Measurements from ENCODE around the gene KRT71.
A peak's percentile ranks its signal among the peaks of the same experiment; 100 is the strongest.
"Not testable (repeated sequence)": the region's sequence is repeated elsewhere in the genome, so short reads cannot be mapped to it uniquely, and the experiment has no call there.

The KRT71 gene

DNA sequence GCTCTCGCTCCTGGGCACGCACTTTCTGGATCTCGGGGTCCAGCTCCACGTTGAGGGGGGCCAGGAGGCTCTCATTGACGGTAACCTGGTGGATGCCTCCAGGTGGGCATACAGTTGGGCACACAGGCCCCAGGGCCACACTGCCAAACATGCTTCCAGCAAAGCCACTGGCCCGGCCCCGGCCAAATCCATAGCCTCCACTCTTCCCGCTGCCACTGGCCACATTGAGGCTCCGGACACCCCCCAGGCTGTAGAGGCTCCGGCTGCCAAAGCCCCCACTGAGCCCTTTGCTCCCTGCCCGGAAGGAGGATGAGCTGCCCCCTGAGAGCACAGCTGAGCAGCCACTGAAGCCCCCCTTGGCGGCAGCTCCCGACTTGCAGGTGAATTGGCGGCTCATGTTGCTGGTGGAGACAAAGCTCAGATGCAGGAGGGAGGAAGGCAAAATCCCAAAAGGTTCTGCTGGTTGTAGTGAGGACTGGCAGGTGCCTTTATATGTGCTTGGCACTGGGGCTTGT is at the start of gene KRT71:
KRT71 (minus strand) TSS at position 465 of the 515 bp plus-strand sequence; CDS start at position 397, 68 bp downstream.
- no peak for DNase-seq (ENCODE audit: low read depth in 3 of 3)

- no peak for DNase-seq (ENCODE audit: low read depth in 3 of 3)
These were observed 49.6 kb upstream of the KRT71 start for GRCh38 chr12:52602552-52602951.

DNA sequence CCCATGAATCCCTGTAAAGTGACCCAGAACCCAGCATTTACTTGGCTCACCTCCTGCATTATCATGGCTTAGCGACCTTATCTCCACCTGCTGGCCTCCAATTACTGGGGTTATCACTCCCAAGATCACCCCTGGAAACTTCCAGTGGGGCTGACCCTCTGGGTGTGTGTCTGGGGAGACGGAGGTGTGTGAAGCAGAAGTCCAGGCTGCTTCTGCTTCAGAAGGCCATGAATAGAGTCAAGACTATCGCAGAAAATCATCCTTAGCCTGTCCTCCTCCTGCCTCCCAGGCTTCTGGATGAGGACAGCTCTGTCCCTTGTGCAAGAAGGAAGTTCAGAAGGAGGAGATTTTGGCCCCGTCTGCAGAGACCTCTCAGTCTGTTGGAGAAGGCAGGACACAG is 48.7 kb upstream of the KRT71 start:
- DNase-seq (ENCODE audit: low read depth in 3 of 3), result no peak

DNA sequence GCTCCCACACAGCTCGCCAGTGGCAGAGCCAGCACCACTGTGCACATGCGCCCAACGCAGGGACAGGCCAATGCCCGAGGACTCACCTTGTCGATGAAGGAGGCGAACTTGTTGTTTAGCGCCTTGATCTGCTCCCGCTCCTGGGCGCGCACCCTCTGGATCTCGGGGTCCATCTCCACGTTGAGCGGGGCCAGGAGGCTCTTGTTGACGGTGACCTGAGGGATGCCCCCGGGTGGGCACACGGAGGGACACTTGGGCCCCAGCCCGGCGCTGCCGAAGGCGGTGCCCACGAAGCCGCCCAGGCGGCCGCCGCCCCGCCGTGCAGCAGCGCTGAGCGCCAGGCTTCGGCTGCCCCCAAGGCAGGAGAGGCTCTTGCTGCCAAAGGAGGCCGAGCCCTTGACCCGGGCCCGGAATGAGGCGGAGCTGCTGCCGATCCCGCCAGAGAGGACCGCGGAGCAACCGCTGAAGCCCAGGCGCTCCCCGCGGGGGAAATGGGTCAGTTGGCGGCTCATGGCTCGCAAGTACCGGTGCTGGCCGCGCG is 48.1 kb upstream of the KRT71 start, which contains the start of gene KRT72:
KRT72 (minus strand) TSS at position 523 of the 541 bp plus-strand sequence; CDS start at position 512, 11 bp downstream.
- DNase-seq (ENCODE audit: low read depth in 3 of 3), result no peak

GRCh38 chr12:52600475-52600874 is 47.5 kb upstream of the KRT71 start:
- no peak for DNase-seq (ENCODE audit: low read depth in 3 of 3)

DNA sequence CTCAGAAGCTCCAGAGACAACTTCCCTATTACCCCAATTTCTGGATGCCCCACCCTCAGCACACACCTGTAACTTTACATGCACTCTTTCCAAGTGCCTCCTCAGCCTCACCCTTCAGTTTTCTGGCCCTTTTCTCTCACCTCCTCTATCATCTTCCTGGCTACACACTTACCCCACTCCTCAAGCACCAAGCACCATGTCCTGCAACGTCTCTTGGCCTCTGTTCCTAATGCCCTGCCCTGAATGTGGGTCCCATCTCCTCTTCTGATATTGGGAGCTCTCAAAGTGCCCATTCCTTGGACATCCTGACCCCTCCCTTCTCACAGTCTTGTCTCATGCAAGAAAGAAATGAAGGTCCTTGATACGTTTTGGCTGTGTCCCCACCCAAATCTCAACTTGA is 47.1 kb upstream of the KRT71 start:
- DNase-seq (ENCODE audit: low read depth in 3 of 3), result no peak

- DNase-seq (ENCODE audit: low read depth in 3 of 3), result no peak
These were observed 46.0 kb upstream of the KRT71 start for GRCh38 chr12:52598966-52599365.

- not testable (repeated sequence) for DNase-seq (ENCODE audit: low read depth in 3 of 3)
These were observed 41.3 kb upstream of the KRT71 start for GRCh38 chr12:52594237-52594636.

- no peak for DNase-seq (ENCODE audit: low read depth in 3 of 3)
These were observed 38.6 kb upstream of the KRT71 start for GRCh38 chr12:52591521-52591920.

GRCh38 chr12:52590021-52590420 is 37.1 kb upstream of the KRT71 start:
- DNase-seq (ENCODE audit: low read depth in 3 of 3), result no peak

DNA sequence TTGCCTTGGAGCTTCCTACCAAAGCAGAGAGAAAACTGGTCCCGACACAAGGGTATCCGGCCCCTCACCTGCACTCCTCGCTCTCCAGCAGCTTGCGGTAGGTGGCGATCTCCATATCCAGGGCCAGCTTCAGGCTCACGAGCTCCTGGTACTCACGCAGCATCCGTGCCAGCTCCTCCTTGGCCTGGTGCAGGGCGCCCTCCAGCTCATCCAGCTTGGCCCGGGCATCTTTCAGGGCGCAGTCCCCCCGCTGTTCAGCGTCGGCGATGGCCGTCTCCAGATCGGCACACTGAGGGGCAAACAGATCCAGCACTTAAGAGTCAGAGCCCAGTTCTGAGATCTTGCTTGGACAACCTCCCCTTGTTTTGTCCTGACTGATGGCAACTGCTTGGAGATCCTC is 34.6 kb upstream of the KRT71 start:
- no peak for DNase-seq (ENCODE audit: low read depth in 3 of 3)

DNA sequence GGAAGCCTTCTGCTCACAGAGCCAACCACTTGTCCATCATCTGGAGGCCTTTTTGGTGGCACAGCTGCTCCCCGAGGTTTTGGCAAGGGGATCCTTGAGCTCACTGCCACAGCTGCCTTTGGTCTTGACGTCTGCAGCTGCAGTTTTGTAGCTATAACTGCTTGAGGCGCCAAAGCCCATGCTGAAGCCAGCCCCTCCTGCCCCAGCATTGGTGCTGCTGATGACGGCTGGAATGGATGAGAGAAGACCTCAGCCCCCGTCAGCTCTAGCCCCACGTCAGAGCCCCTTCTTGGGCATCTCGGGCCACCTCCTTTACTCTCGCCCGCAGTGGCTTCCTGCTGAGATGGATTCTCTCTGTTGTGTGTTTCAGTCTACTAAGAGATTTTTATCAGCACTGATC is 33.0 kb upstream of the KRT71 start:
- peak in 2 of 3 donors; percentile 7 to 27 for DNase-seq (ENCODE audit: low read depth in 3 of 3)

- DNase-seq (ENCODE audit: low read depth in 3 of 3), result no peak
These were observed 32.1 kb upstream of the KRT71 start for GRCh38 chr12:52585066-52585465.

DNA sequence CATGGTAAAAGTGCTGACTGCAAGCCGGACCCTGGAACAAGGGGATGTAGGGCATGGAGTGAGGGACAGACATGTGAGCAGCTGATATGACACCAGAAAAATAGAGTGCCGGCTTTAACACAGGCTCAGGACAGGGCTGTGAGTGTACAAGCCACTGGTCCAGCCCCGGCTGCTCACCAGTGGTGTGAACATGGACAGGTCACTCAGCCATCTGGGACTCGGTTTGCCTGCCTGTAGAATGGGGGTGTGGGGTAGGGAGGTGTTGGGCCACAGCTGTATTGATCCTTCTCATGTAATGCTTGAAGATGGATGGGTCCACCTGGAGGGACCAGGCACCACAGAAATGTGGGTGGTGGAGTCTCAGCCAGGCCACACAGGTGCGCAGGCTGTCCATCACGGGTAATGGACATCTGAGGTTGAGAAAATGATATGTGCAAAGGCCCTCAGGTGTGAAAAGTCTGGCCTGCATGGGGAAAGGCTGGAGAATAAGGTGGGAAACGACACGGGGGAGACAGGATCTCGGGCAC is 31.3 kb upstream of the KRT71 start:
- DNase-seq (ENCODE audit: low read depth in 3 of 3), result no peak

- DNase-seq (ENCODE audit: low read depth in 3 of 3), result peak; percentile 19 to 47 (median 29)
These were observed 30.1 kb upstream of the KRT71 start for GRCh38 chr12:52582971-52583456.

- DNase-seq (ENCODE audit: low read depth in 3 of 3), result no peak
These were observed 29.5 kb upstream of the KRT71 start for GRCh38 chr12:52582486-52582885.

DNA sequence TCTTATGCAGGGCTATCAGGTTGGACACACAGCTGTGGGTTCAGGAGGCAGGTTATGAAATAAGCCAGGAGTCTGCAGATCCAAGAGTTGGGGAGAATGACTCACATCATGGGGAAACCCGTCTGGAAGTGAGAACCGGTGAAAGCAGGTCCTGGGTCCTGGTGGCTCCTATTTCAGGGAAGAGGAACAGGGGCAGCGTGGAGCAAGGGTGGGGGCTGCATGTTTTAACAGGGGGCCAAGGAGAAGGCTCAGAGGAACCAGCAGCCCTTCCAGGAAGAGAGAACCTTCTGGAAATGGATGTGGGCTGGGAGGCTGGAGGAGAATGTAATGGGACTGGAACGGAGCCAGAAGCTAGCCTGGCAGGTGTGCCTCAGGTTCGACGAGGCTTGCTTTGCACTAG is 28.5 kb upstream of the KRT71 start:
- no peak for DNase-seq (ENCODE audit: low read depth in 3 of 3)

DNA sequence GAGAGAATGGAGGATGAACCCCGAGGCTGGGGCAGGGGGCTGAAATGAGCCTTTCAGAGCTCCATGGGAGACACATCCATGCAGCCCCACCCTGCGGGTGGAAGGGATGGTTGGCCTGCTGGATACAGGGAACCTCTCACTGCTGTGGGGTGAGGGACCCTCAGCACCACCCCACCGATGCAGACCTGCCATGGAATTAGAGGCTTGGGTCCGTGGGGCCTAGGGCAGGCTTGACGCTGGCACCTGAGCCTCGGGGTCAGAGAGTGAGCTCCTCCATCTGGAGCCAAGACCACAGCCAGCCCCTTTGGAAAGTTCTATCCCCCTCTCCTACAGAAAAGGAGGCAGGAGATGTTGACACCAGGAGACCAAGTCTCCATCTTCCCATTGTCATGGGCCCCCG is 28.1 kb upstream of the KRT71 start:
- no peak for DNase-seq (ENCODE audit: low read depth in 3 of 3)

DNA sequence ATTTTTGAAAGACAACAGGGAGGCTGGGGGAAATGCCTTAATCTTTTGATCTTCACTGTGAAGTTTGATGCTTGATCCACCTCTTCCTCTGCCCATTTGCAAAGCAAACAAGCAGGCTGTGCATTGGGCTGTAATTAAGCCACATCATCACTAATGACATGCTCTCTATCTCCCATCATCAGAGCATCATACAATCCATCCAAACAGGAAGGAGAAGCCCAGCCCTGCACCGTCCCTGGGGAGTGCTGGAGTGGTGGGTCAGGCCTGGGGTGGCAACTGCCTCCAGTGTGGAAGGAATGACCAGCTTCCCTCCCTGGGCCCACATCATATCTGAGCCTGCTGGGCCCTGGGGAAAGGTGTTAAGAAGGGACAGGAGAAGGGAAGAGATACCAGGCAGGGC is 27.6 kb upstream of the KRT71 start:
- no peak for DNase-seq (ENCODE audit: low read depth in 3 of 3)

DNA sequence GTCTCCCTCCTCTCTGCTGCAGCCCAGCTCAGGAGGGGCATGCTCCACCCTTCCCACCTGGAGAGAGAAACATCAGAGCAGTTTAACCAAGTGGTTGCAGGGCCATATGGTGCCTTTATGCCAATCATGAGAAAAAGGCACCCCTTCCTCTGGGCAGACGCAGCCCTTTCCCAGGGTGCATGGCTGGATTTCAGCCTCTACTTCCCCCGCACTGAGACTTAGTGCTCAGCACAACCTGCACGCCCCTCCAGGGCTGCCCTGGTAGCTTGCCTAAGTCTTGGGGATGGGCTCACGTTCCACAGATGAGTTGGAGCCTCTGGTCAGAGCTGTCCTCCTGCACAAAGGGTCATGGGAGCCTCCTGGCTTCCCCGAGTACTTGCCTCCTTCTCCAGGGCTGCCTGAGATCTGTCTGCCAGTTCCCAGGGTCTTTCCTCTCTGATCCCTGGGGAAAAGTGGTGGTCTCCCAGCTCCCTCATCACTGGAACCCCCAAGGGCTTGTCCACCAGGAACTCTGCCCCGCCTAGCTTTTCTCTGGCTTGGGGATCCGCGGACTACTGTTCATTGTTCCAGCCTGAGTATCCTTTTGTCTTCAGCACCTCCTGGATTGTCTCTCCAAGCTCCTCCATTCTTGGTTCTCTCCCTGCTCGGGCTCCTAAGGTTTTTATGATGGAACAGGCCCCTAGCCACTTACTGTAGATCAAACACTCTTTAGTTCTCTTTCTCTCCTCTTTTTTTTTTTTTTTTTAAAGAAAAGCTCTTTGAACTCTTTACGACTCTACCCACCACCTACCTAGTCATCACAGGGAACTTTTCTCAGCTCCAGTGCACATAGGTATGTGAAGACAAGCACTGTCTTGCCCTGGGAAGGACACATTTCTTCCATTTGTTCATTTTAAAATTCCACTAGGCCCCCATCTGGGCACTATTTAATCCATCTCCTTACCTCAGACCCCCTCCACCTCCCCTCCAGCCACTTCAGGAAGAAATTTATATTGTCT is 26.8 kb upstream of the KRT71 start:
- no peak for DNase-seq (ENCODE audit: low read depth in 3 of 3)

GRCh38 chr12:52578469-52578868 is 25.5 kb upstream of the KRT71 start:
- no peak for DNase-seq (ENCODE audit: low read depth in 3 of 3)

DNA sequence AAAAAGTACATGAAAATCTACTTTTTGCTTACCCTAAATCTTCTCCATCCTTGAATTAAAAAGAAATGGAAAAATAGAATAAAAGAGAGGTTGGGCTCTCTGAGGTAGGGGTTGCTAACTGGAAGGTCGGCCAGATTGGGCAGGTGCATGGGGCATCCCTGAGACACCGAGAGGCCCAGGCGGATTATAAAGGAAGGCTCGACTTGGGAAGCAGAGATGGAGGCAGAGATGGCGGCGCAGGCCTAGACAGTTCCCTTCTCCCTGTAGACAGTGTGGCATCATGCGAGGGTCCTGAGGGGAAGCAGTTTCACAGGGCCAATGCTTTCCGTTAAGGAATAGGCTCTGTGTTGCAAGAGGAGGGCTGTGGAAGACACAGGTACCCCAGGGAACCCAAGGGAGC is 24.4 kb upstream of the KRT71 start:
- DNase-seq (ENCODE audit: low read depth in 3 of 3), result no peak
